Ammon's horn (tissue), 1 donor: ENCODE measurements around the gene MFSD2A.
"Not testable (repeated sequence)": the region's sequence is repeated elsewhere in the genome, so short reads cannot be mapped to it uniquely, and the experiment has no call there.

Experiments used
- DNase-seq: peaks from one replicate; pipeline ENCODE4 v3.0.0-alpha.2; 2016; ENCODE audit warnings: low spot score

MFSD2A gene

DNA sequence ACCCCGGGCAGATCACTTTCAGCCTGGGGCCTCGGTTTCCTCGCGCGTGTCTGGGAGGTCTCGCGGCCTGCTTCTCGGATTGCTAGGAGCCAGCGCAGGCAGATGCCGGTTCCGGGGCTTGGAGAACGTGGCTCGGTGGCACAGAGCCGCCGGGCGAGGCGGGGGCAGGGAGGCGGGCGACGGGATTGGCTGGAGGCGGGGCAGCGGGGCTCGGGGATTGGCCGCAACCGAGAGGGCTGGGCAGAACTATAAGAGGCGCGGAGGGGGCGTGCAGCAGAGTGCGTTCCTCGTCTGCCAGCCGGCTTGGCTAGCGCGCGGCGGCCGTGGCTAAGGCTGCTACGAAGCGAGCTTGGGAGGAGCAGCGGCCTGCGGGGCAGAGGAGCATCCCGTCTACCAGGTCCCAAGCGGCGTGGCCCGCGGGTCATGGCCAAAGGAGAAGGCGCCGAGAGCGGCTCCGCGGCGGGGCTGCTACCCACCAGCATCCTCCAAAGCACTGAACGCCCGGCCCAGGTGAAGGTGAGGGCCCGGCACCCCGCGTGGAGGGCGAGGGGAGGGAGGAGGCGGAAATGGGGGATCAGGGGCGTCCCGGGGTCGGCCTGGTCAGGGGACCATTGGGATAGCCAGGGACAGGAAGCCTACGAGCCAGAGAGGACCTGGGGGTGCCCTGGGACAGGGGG, at the start of gene MFSD2A:
Gene MFSD2A, plus strand, starts transcription at position 276 of the 677 bp plus-strand sequence. Its CDS starts 148 bp downstream, at position 424.
- DNase-seq = peak; percentile 97

DNA sequence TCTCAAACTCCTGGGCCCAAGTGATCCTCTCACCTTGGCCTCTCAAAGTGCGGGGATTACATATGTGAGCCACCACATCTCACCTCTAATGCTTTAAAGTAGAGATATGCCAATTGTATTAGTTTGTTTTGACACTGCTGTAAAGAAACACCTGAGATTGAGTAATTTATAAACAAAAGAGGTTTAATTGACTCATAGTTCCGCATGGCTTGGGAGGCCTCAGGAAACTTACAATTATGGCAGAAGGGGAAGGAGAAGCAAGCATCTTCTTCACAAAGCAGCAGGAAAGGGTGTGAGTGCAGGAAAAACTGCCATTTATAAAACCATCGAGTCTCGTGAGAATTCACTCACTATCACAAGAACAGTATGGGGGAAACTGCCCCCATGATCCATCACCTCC, 49.8 kb upstream of the MFSD2A start:
- no peak for DNase-seq

DNA sequence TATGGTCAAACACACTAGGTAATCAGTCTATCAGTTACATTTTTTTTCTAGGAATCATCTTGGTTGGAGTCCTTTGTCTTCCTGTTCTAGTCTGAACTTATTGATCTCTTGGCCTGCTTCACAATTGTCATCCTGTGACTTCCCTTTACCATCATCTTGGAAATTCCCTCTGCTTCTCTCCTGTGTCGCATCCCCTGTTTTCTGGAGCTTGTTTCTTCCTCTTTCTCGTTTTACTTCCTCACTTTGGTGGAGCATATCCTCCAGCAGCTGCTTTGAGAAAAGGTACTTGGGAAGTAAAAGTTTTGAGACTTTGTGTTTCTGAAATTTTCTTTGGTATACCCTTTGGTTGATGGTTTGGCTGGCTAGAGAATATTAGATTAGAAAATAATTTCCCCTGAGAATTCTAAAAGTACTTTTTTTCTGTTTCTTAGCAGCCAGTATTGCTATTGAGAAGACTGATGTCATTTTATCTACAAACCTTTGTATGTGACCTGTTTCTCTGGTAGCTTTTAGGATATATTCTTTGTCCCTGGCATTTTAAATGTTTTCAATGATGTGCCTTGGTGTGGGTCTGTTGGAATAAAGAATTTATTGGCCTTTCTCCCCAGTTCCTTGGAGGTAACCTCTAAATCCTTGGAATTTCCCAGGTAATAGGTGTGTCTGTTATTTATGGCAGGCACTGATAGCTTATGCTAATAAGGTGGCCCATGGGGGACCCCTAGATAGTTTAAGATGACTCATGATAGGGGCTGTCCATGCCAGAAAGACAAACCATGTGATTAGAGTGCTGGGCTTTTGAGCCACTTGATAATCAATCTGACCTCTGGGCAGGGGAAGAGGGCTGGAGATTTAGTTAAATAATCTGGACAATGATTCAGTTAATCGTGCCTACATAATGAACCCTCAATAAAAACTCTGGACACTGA, 47.2 kb upstream of the MFSD2A start:
- DNase-seq = peak; percentile 40

DNA sequence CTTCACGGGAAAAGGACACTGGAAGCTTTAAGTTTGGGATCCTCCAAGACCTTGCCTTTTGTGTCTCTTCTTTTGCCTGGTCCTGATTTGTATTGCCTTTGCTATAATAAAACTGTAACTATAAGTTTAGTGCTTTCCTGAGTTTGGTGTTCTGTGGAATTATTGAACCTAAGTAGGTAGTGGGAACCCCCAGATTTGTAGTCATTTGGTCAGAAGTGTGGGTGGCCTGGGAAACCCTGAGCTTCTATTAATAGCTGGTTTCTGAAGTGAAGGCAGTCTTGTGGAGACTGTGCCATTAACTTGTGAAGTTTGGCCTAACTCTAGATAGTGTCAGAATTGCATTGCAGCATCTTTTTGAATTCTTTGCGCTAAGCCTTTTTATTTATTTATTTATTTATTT, 46.4 kb upstream of the MFSD2A start:
- DNase-seq = no peak

DNA sequence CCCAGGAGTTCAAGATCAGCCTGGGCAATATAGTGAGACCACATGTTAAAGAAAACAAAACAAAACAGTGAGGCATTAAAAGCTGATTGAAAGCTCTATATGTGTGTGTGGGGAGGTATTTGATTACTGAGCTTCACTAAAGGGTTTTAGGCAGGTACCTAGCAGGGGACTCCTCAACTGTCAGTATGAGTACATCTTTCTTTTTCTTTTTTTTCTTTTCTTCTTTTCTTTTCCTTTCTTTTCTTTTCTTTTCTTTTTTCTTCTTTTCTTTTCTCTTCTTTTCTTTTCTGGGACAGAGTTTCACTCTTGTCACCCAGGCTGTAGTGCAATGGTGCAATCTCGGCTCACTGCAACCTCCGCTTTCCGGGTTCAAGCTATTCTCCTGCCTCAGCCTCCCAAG, 44.7 kb upstream of the MFSD2A start:
- no peak for DNase-seq

DNA sequence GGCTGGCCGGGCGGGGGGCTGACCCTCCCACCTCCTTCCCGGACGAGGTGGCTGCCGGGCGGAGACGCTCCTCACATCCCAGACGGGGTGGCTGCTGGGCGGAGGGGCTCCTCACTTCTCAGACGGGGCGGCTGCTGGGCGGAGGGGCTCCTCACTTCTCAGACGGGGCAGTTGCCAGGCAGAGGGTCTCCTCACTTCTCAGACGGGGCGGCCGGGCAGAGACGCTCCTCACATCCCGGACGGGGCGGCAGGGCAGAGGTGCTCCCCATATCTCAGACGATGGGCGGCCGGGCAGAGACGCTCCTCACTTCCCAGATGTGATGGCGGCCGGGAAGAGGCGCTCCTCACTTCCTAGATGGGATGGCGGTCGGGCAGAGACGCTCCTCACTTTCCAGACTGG, 41.8 kb upstream of the MFSD2A start:
- DNase-seq = not testable (repeated sequence)

DNA sequence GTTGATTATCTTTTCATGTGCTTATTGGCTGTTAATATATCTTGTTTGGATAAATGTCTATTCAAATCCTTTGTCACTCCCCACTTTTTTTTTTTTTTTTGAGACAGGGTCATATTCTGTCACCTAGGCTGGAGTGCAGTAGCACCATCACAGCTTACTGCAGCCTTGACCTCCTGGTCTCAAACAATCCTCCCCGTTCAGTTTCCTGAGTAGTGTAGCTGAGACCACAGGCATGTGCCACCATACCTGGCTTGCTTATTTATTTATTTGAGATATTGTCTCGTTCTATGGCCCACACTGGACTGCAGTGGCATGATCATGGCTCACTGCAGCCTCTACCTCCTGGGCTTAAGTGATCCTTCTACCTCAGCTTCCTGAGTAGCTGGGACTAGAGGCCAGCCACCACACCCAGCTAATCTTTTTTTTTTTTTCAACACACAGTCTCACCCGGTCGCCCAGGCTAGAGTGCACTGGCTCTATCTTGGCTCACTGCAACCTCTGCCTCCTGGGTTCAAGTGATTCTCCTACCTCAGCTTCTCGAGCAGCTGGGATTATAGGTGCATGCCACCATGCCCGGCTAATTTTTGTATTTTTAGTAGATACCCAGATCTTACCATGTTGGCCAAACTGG, 39.3 kb upstream of the MFSD2A start:
- no peak for DNase-seq

DNA sequence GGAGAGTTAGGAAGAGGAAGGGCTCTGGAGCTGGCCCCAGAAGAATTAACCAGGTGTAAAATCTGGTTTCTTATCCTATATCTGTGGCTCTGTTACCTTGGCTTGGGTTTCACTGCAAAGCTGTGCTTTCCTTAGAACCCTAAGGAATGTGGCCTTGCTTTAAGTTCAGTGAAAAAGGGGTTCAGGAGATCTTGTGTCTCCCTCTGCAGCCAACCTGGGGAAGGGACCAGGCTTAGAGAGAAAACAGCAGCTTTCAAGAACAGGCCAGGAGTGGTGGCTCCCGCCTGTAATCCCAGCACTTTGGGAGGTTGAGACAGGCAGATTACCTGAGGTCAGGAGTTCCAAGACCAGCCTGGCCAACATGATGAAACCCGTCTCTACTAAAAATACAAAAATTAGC, 37.1 kb upstream of the MFSD2A start:
- DNase-seq = no peak

DNA sequence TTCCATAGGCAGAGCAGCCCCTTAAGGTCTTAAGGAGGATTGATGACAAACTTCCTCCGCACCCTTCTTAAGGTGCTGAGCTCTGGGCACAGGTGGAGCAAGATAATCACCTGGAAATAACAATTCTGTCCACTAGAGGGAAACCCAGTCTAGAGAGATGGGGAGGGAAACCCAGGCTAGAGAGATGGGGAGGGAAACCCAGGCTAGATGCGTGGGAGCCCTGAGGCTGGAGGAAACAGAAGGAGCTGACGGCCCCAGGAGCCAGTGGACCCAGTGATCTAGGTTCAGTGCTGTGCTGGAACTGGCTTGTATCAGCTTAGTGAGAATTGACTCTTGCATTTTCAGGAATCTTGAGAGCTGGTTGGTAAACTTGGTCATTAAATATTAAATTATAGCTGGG, 35.4 kb upstream of the MFSD2A start:
- DNase-seq = peak; percentile 70

DNA sequence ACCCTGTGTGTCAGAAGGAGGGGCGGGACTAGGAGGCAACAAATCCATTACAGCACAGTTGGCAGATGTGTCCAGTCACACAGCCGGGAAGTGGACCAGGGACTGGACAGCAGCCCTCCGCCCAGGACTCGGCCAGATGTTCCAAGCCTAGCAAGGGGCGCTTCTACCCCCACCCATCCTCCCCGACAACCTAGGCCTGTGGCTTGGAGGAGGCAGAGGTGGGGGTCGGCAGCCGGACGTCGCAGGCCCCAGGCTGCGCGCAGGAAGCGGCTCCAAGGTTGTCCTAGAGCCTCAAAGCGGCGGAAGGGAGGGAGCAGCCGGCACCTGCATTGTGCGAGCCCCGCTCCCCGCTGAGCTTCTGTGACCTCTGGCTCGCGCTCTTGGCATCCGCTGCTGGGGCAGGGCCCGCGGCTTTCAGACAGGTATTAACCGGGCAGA, 32.7 kb upstream of the MFSD2A start:
- DNase-seq = no peak

DNA sequence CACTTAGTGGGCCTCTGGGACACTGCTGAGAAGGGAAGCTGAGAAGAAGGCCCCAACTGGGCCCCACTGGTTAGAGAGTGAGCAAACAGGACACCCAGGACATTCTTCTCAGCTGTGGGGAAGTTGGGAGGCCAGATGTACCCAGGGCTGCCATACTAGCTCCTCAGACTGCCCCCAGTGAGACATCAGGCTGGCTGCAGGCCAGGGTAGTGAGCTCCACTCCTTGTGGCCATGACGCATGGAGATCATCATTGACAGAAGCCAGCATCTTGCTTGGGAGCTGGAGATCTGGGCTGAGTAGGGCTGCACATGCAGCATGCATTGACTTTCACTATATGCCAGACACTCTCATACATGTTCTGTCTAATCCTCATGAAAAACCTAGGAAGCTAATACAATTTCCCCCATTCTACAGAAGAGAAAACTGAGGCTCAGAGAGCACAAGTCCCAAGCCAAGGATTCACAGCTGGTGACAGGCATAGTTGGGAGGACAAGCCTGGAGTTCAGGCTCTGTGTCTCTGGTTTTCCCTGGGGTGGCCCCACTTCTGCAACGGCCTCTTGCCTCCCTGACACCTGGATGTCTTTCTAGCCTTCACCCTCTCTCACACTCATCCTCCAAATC, 29.1 kb upstream of the MFSD2A start:
- DNase-seq = no peak

DNA sequence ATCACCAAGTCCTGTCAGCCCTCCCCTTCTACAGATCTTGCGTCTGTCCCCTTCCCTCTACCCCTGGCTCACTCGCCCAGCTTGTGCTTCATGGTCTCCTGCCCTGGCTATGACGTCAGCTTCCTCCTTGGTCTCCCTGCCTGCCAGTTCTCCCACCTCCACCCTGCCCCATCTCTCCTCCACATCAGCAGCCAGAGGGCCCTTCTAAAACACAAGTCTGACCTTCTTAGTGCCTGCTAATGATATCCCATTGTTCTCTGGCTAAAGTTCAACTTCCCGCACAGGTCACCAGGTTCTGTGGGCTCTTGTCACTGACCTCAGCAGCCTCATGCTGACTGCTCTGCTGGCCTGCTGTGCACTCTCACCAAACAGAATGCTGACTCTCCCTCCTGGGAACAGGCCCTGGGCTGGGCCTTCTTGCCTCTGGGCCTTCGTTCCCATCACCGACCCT, 28.6 kb upstream of the MFSD2A start:
- no peak for DNase-seq

DNA sequence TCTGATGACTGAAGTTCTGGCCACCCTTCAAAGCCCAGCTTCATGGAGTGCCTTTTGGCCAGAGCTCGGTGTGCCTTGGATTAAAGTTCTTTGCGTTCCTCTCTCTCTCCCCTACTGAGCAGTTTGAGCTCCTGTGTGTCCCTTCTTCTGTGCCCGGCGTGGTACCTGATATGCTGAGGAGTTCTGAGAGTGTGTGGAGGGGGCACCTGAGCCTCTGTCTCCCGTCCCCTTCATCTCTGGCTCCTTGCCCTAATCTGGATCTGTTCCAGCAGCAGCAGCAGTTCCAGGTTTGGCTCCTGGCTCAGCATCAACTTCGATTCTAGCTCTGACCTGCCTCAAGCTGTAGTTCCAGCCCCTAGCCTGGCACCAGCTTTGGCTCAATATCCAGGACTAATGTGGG, 28.1 kb upstream of the MFSD2A start:
- no peak for DNase-seq

DNA sequence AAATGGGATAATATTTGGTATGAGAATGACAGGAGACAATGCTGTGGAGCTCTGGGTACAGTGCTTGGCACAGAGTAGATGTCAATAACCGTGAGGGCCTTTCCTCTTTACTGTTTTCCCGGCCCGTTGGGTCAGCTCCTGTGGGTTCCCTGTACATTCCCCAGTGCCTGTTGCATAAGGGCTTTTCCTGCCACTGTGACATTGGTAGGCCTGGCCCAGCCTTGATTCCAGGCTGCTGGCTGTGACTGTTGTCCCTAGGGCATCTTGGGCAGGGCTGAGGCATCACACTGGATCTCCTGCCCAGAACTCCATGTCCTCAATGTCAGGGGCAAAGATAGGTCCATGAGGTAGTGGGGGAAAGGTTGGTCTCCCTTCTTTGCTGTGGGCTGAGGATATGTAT, 27.4 kb upstream of the MFSD2A start:
- DNase-seq = no peak

DNA sequence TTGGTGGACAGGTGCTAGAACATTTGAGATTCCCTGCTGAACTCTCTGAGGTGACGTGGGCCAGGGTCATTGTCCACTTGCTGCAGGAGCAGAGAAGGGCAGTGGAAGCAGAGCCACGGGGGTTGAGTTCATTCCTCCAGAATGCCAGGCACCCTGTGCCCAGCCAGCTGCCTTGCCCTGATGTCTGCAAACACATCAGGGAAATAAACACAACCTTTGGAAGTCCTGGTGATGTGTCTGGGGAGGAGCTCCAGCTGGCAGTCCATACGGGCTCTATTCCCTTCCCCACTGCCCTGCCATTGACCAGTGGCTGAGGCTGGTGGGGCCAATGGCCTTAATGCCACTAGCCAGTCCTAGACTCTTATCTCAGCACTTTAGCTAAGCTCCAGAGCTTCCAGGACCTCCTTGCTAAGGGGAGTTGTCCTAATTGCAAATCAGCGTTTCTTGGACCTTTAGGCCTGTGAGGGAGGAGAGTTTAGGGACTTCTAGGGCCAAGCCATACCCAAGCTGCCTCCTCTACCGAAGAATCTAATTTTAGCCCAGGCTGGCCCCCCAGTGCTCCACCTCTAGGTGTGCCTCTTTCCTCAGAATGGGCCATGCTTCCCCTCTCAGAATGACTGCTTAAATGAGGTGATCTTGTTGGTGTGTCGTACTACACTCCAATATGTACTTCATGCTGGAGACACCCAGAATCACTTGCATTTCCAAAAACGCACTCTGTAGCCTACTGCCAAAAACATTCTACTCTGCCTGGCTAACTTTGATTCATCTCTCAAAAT, 25.9 kb upstream of the MFSD2A start:
- DNase-seq = no peak

DNA sequence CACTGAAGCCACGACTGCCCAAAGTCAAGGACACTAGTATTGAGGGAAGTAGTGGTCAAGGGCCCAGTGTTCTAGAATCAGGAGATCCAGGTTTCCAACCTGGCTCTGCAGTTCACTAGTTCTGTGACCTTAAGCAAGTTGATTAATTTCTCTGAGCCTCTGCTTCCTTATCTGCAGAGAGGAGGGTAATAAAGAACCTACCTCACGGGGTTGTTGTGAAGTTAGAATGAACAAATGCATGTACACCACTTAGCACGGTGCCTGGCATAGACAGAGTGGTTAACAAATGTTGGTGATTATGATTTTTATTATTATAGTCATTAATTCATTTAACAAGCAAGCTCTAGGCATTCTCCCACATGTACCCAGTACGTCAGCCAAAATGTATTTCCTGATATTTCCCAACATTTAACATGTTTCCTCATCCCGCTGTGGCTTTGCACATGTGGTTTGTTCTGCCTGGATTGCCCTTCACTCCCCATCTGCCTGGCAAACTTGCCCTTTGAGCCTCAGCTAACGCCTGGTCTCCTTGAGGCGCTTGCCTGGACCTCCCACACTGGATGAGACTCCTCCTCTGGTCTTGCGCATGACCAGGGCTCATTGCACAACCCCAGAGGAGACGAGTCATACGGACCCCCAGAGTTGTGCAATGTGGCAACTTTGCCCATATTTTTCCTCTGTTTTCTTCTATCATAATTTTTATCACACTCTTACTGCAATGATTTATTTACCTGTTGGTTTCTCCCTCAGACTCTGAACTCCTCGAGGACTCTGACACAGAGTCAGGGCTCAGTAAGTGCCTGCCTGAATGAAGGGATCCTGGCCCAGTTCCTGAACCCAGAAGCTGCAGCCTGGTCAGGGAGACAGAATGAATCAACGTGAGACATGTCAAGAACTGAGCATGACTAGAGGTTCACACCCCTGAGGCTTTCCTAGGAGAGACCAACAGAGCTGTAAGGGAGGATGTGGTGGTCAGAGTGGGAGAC, 20.7 kb upstream of the MFSD2A start:
- DNase-seq = peak; percentile 62

DNA sequence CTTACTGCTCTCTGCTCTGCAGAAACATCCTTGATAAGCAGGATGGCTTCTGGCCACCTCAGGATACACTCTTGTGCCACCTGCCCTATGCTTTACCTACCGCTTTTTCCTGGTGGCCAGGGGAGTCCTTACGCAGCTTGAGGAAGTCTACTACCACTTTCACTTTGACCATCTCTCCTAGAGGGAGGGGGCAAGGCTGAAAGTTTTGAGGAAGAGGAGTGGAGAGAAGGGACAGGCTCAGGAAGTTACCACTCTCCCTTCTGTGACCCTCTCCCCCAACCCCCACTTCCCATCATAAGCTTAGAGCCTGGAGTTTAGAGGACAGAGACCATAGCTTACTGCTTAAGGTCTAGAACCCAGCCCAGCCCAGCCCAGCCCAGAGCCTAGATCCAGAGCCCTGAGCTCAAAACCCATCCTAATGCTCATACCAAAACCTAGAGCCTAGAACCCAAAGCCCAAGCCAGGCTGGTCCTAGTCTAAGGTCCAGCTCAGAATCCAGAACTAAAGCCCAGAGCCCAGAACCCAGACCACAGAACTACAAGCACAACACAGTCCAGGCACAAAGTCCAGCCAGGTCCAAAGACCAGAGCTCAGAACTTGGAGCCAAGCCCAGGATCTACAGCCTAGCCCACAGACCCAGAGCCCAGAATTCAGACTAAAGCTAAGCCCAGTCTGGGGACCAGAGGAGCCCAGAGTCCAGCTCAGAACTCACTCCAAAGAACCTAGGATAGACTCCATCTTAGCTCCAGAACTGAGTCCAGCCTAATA, 18.0 kb upstream of the MFSD2A start:
- DNase-seq = peak; percentile 73

DNA sequence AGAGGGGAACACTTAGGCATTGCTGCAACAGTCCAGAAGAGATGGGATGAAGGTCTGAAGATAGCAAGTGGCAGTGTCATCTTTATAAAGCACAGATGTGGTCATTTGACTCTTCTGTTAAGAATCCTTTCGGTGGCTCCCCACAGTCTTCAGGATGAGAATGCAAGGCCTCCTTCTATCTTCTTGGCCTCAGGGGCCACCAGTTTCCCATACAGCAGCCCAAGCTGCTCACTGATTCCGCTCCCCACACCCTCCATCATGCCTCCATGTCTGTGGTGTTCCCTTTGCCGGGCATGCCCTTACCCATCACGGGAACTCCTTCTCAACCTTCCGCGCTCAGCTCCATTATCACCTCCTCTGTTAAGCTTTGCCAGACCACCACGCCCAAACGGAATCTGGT, 16.1 kb upstream of the MFSD2A start:
- no peak for DNase-seq

DNA sequence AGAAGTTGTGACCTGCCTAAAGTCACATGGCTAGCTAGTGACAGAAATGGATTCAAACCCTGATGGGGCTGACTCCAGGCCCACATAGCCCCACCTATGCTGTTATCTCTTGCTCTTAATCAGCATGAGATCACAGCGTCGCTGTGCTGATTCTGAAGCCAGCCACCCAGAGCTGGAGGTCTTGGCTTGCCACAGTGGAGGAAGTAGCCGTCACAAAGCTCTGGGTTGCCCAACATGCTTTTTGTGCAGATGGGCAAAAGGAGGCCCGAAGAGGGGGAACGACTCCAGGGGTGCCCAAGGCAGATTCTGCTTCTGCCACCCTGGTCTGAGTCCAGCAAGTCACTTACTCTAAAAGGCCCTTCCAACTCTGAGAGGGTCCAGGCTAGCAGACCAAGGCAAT, 14.7 kb upstream of the MFSD2A start:
- DNase-seq = no peak
